Upper lobe of right lung (tissue), 1 donor: ENCODE results near the gene SENP8. TPM values are rescaled to one million over a fixed set of nuclear protein-coding genes. Genes with fewer than 3 reads are reported as not detected.

Source experiments
- ATAC-seq: fragments of 200-7000 bp; cut with Tn5 transposase; one replicate; pipeline ENCODE4 v1.9.1; 2020; ENCODE audit warnings: mild to moderate bottlenecking, moderate library complexity
- DNase-seq: peaks from one replicate; pipeline ENCODE4 v3.0.0-alpha.2; 2020
- H3K27ac ChIP-seq: fragments of 200-600 bp; one replicate; pipeline ENCODE4 v1.8.0; 2022
- H3K27me3 ChIP-seq: fragments of 200-600 bp; one replicate; pipeline ENCODE4 v1.8.0; 2022; ENCODE audit warnings: mild to moderate bottlenecking
- H3K36me3 ChIP-seq: fragments of 200-600 bp; one replicate; pipeline ENCODE4 v1.8.0; 2022
- H3K4me1 ChIP-seq: fragments of 200-600 bp; one replicate; pipeline ENCODE4 v1.8.0; 2022
- H3K4me3 ChIP-seq: fragments of 200-600 bp; one replicate; pipeline ENCODE4 v1.8.0; 2022; ENCODE audit warnings: mild to moderate bottlenecking
- H3K9me3 ChIP-seq: fragments of 200-600 bp; one replicate; pipeline ENCODE4 v1.8.0; 2022
- CTCF ChIP-seq: fragments of 200-600 bp; IDR thresholded peaks from one replicate; pipeline ENCODE4 v1.8.0; 2022; ENCODE audit warnings: antibody characterized with exemption
- intact Hi-C: fragments of 100-400 bp; cut with DNase I; formaldehyde crosslinking; loops from one replicate; pipeline ENCODE4 v1.11.0; 2022
- total RNA-seq: library from RNA; stranded (reverse); fragmentation: NEBNext Ultra II Directional; extraction: Animal tissue kit (Norgen Biotek cat#: 25700); gene quantifications from one replicate; pipeline ENCODE4 v1.2.1, GENCODE V29; 2021
- donor health status: DM: no; HTN: yes; CAD: no; lungs with severe emphysema.

The SENP8 gene
- total RNA-seq, 1 donor from 2014 or later = 3.3 TPM

- intact Hi-C loops = no loop called here
- ATAC-seq = no peak
- Histone ChIP-seq H3K4me3 (no peak overlapping the region), H3K9me3 (no peaks in the 10 kb centered on the region), H3K4me1 (peaks cover 13% of the 10 kb centered on the region), H3K27me3 (no peaks in the 10 kb centered on the region), H3K36me3 (no peaks in the 10 kb centered on the region), H3K27ac (no peak overlapping the region)
- no peak for DNase-seq
- TF ChIP-seq CTCF = no peak
These were observed 48.7 kb downstream of the SENP8 start for GRCh38 chr15:72166716-72167417.

DNA sequence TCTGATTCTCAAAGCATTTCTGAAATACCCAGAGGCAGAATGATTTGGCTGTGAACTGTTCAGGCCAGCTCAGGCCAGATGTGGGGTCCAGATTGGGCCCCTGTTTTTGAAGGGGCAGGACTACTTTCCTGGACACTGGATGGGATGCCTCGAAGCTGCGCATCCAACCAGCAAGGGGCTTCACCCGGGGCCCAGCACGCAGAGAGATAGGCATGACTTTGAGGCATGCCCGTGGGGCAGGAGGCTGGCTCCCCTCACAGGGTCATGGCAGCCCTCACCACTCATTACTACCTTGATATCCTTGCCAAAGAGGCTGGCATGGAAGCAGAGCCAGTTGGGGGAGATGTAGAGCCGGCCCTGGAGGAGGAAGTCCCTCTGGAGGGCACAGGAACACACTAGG is 49.2 kb downstream of the SENP8 start:
- no peaks in the 10 kb centered on the region for H3K9me3 ChIP-seq
- no peak for ATAC-seq
- peaks cover 10% of the 10 kb centered on the region for H3K4me1 ChIP-seq
- H3K27ac ChIP-seq = no peak overlapping the region
- H3K36me3 ChIP-seq = no peaks in the 10 kb centered on the region
- no peak overlapping the region for H3K4me3 ChIP-seq
- TF ChIP-seq CTCF = no peak
- intact Hi-C loops = no loop called here
- H3K27me3 ChIP-seq = no peaks in the 10 kb centered on the region
- DNase-seq = no peak

- intact Hi-C loops = no loop called here
- no peak for TF ChIP-seq CTCF
- peak overlapping the region; percentile 30 for H3K27ac ChIP-seq
- no peaks in the 10 kb centered on the region for H3K27me3 ChIP-seq
- no peaks in the 10 kb centered on the region for H3K36me3 ChIP-seq
- H3K9me3 ChIP-seq = no peaks in the 10 kb centered on the region
- no peak overlapping the region for H3K4me3 ChIP-seq
- DNase-seq (peak; percentile 58), ATAC-seq (peak; percentile 47)
- H3K4me1 ChIP-seq = peaks cover 10% of the 10 kb centered on the region
These were observed 50.1 kb downstream of the SENP8 start for GRCh38 chr15:72168131-72168807.

GRCh38 chr15:72168808-72169190 is 50.6 kb downstream of the SENP8 start:
- intact Hi-C loops = no loop called here
- DNase-seq (no peak), ATAC-seq (peak; percentile 6)
- Histone ChIP-seq H3K4me3 (no peak overlapping the region), H3K4me1 (peaks cover 10% of the 10 kb centered on the region), H3K36me3 (no peaks in the 10 kb centered on the region), H3K27ac (peak overlapping the region; percentile 30), H3K27me3 (no peaks in the 10 kb centered on the region), H3K9me3 (no peaks in the 10 kb centered on the region)
- TF ChIP-seq CTCF = no peak

- Histone ChIP-seq H3K36me3 (no peaks in the 10 kb centered on the region), H3K9me3 (no peaks in the 10 kb centered on the region), H3K4me1 (peaks cover 10% of the 10 kb centered on the region), H3K27ac (no peak overlapping the region), H3K4me3 (no peak overlapping the region), H3K27me3 (no peaks in the 10 kb centered on the region)
- ATAC-seq (peak; percentile 6), DNase-seq (no peak)
- intact Hi-C loops = no loop called here
- TF ChIP-seq CTCF = no peak
These were observed 51.2 kb downstream of the SENP8 start for GRCh38 chr15:72169236-72169920.
